Adipocyte (in vitro differentiated cells): ENCODE measurements around the gene TMEM163.
A peak's percentile ranks its signal among the peaks of the same experiment; 100 is the strongest.

ENCODE experiments used
- DNase-seq: peaks from one replicate; pipeline ENCODE4 v3.0.0-alpha.2; 2015; ENCODE audit warnings: low read depth
- H3K27me3 ChIP-seq: replicated peaks from 2 replicates; pipeline ENCODE4 v1.7.0; 2013; ENCODE audit warnings: mild to moderate bottlenecking, low read length, moderate library complexity; ENCODE audit not compliant: control insufficient read depth, insufficient read depth
- H3K36me3 ChIP-seq: 2 replicates; pipeline ENCODE4 v1.7.0; 2013; ENCODE audit warnings: low read length, mild to moderate bottlenecking, moderate library complexity; ENCODE audit not compliant: control insufficient read depth, insufficient read depth, severe bottlenecking
- H3K4me1 ChIP-seq: 2 replicates; pipeline ENCODE4 v1.7.0; 2013; ENCODE audit warnings: mild to moderate bottlenecking, low read length, moderate library complexity; ENCODE audit not compliant: control insufficient read depth, insufficient read depth
- H3K4me3 ChIP-seq: 2 replicates; pipeline ENCODE4 v1.7.0; 2013; ENCODE audit warnings: mild to moderate bottlenecking, low read length, moderate library complexity
- H3K9ac ChIP-seq: 2 replicates; pipeline ENCODE4 v1.7.0; 2013; ENCODE audit warnings: mild to moderate bottlenecking, low read length, moderate library complexity
- H3K9me3 ChIP-seq: 2 replicates; pipeline ENCODE4 v1.7.0; 2013; ENCODE audit warnings: mild to moderate bottlenecking, low read length, moderate library complexity; ENCODE audit not compliant: control insufficient read depth

The TMEM163 gene

DNA sequence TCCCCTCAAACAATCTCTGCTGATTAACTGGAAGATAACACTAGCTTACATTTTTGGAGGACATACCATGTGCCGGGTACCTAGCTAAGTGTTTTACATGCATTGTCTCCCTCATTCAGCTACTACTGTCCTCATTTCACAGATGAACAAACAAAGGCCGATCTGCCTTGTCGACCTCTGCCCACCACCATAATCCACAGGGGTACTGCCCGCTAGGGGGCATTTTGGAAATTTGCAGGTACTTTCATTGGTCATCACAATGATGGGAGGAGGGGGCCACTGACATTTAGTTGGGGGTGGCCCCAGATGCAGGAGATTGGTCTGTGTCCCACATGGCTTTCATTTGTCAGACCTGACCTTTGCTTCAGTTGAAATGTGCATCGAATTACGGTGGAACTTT, 3.9 kb upstream of the TMEM163 start:
- Histone ChIP-seq H3K9ac (no peak overlapping the region), H3K9me3 (no peaks in the 10 kb centered on the region), H3K4me3 (no peak overlapping the region), H3K36me3 (no peaks in the 10 kb centered on the region), H3K4me1 (peaks cover 4% of the 10 kb centered on the region), H3K27me3 (peaks cover 49% of the 10 kb centered on the region)
- DNase-seq, result no peak

DNA sequence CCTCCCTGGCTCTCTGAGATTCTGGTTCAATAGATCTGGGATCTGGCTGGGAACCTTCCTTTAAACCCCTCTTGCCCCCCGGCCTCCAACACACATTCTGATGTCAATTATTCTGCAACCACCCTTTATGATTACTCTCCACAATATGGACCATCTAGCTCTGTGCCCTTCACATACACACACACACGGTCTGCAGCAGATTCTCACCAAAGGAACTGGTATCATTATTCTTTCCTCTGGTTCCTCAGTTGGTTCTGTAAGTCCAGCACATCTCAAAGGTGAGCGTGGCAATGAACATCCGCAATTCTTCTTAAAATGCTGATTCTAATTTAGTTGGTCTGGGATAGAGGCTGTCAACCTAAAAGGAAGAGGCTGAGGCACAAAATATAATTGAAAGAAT, 2.8 kb upstream of the TMEM163 start:
- peaks cover 60% of the 10 kb centered on the region for H3K27me3 ChIP-seq

DNA sequence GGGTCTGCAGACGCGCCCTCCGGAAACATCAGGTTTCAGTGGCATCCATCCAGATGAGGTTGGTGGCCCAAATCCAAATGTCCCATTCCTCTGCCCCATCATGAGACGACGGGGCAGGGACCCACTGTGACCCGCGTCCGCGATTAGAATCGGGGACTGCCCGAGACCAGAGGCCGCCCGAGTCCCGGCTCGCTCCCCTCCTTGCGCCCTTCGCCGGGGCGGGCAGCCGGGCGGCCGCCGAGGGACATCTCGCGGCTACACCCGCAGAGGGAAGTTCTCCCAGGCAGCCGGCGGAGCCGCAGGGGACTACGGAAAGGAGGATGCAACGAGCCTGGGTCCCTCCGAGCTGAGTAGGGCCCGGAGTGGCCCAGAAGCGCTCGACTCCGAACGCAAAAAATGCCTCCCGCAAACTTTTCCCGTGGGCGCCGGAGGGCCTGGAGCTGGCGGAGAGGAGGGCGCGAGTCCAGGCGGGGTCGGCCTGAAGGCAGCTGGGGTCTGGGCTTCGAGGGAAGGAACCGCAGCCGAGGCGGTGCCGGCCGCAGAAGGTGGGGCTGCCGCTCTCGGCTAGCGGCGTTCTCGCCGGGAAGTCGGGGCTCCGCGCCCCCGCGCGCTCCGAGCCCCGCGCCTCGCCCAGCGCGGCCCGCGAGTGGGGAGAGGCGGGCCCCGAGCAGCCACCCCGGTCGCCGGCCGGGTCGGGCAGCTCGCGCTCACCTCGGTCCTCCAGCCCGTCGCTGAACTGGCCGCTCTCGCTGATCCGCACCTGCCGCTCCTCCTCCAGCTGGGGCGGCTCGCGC, 580 bp downstream of the TMEM163 start:
- no peaks in the 10 kb centered on the region for H3K36me3 ChIP-seq
- peak; percentile 29 for DNase-seq
- peaks cover 81% of the 10 kb centered on the region for H3K27me3 ChIP-seq
- peak overlapping the region; percentile 17 for H3K4me3 ChIP-seq
- H3K9ac ChIP-seq, result no peak overlapping the region
- no peaks in the 10 kb centered on the region for H3K4me1 ChIP-seq
- no peaks in the 10 kb centered on the region for H3K9me3 ChIP-seq

More for the DNA sequence above, 2.8 kb upstream of the TMEM163 start:
- Histone ChIP-seq H3K4me1 (no peaks in the 10 kb centered on the region), H3K4me3 (no peak overlapping the region), H3K9ac (no peak overlapping the region), H3K36me3 (no peaks in the 10 kb centered on the region), H3K9me3 (no peaks in the 10 kb centered on the region)
- no peak for DNase-seq

DNA sequence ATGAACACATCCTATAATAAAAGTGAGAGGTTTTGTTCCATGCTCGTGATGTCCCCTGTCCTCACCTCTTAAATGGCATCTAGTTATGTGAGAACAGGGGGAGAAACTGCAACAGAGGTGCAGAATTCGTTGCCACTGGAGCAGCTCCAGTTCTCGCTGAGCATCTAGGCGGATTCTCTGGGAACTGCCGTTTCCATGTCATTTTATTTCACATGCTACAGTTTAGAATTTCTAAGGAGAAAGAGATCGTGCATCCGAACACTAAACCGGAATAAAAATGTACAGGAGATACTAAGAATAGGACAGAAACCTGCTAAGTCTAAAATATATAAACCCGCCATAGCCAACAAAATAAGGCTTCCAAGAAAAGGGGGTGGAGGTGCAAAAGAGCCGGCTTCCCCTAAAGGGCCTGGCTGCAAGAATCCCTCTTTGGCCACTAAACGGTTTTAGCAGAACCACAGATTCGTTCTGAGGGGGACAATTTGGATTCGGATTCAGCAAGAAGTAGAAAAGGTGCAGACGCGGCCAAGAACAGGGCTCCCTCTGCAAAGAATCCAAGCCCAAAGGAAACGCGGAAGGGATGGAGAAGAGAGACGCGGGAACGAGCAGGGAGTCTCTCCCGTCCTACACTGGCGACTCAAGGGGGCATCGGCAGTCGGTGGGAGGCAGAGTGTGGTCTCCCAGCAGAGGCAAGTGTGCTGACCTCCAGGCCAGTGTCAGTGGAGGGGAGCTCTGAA, 1.3 kb downstream of the TMEM163 start:
- Histone ChIP-seq H3K9ac (no peak overlapping the region), H3K36me3 (no peaks in the 10 kb centered on the region), H3K4me1 (no peaks in the 10 kb centered on the region), H3K9me3 (no peaks in the 10 kb centered on the region), H3K4me3 (no peak overlapping the region), H3K27me3 (peaks cover 82% of the 10 kb centered on the region)
- no peak for DNase-seq

DNA sequence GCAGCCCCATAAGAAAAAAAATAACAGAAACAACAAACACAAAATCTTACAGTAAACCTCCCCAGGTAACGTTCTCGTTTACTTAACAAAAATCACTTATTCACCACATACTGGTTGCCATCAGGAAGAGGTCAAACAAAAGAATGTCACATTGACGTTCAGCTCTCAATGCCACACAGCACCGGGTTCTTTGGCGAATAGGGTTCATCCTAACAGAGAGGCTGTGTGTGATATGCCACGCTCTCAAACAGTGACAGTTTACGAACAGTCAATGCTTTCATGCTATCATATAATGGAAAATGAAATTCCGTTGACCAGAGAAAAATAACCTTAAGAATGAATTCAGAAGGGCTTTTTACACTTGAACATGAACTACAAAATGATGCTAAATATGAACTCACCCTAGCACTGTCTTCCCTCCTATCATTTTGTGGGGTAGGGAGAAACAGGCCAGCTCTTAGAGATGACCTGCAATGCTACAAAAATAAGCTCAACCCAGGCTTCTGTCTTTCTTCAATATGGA, 2.0 kb downstream of the TMEM163 start:
- no peaks in the 10 kb centered on the region for H3K36me3 ChIP-seq
- H3K27me3 ChIP-seq, result peaks cover 82% of the 10 kb centered on the region
- no peak overlapping the region for H3K4me3 ChIP-seq
- H3K4me1 ChIP-seq, result no peaks in the 10 kb centered on the region
- DNase-seq, result no peak
- H3K9ac ChIP-seq, result no peak overlapping the region
- no peaks in the 10 kb centered on the region for H3K9me3 ChIP-seq

DNA sequence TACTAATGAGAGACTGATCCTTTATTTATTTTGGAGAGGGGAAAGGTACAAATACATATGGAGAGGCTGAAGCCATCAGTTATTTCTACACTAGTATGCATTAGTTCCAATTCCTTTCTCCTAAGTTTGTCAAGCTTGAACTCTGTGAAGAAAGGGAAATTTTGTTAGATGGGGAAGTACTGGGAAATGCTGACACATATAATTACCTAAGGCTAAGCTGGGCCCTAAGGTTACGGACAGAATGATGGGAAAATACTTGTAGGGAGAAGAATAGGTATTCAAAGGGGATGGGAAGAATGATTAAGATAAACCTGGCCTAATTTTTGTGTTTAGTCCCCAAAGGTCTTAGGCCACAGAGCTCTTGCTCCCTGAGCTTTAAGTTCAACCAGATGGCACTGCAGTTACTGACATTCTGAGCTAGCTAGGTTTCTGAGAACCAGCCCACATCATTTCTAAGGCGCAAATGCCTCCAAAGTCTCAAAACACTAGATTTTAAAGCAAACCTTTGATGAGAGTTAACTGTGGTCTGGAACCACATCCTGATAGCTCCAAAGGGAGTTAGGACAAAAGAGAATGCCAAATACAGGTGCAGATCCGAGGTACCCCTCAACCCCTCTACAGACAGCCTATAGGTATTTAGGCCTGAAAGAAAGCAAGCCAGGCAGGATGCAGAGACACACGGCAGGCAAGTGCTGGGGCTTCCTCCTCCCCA, 2.7 kb downstream of the TMEM163 start:
- Histone ChIP-seq H3K4me3 (no peak overlapping the region), H3K9ac (no peak overlapping the region), H3K27me3 (peaks cover 82% of the 10 kb centered on the region), H3K36me3 (no peaks in the 10 kb centered on the region), H3K9me3 (no peaks in the 10 kb centered on the region), H3K4me1 (no peaks in the 10 kb centered on the region)
- no peak for DNase-seq

DNA sequence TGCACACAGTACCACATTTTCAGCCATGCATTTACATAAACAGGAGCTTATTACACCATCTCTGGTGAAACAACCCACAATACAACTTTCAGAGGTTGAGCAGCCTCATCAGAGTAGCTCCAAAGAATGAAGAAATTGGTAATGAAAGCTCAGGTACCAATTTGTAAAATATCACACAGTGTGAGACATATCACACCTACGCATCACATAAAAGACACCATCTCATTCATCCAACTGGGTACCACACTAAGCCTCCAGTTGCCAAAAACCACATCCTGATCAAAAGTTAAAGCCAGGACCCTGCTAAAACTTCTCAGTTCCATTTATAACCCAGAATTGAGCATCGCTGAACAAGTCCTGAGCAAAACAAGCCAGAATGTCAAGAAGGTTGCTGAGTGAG, 4.6 kb downstream of the TMEM163 start:
- Histone ChIP-seq H3K27me3 (peaks cover 82% of the 10 kb centered on the region), H3K9me3 (no peaks in the 10 kb centered on the region), H3K9ac (no peak overlapping the region), H3K36me3 (no peaks in the 10 kb centered on the region), H3K4me3 (no peak overlapping the region), H3K4me1 (no peaks in the 10 kb centered on the region)
- DNase-seq, result no peak

DNA sequence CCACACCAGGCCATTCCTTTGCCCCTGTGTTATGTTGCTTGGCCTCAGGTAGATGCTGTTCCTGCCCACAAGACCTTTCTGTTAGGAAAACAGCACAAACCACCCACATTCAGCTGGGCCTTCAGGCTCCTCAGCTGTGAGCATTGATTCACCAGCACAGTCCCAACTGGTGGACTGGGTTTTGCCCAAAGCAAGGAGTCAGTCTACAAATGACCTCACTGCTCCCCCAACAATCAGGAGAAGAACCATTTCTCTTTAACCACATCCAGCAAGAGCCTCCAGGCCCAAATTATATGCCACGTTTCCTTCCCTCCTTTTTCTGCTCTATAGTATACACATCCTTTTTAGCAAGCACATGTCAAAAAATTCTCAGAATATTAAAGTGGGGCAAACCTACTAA, 5.2 kb downstream of the TMEM163 start:
- no peak overlapping the region for H3K4me3 ChIP-seq
- H3K27me3 ChIP-seq, result peaks cover 86% of the 10 kb centered on the region
- DNase-seq, result no peak
- no peak overlapping the region for H3K9ac ChIP-seq
- no peaks in the 10 kb centered on the region for H3K4me1 ChIP-seq
- H3K9me3 ChIP-seq, result no peaks in the 10 kb centered on the region
- H3K36me3 ChIP-seq, result no peaks in the 10 kb centered on the region

DNA sequence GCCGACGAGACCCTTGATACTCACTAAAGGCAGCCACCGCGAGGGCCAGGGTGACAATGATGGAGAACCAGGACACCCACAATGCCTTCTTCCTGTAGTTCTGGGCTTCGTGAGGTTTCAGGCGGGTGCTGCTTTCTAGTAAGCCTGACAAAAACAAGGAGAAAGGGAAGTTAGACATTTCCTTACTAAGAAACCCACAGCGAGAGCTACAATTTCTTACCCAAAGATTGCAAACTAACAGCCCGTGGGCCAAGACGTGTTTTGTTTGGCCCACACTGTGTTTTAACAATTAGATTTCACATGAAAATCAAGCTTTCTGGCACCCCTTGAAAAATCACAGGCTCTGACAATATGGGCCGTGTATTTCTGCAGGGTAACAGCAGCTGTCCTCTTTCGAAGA, 5.6 kb downstream of the TMEM163 start:
- no peak for DNase-seq
- peaks cover 85% of the 10 kb centered on the region for H3K27me3 ChIP-seq
- H3K4me1 ChIP-seq, result no peaks in the 10 kb centered on the region
- H3K9me3 ChIP-seq, result no peaks in the 10 kb centered on the region
- H3K36me3 ChIP-seq, result no peaks in the 10 kb centered on the region
- no peak overlapping the region for H3K4me3 ChIP-seq
- H3K9ac ChIP-seq, result no peak overlapping the region

DNA sequence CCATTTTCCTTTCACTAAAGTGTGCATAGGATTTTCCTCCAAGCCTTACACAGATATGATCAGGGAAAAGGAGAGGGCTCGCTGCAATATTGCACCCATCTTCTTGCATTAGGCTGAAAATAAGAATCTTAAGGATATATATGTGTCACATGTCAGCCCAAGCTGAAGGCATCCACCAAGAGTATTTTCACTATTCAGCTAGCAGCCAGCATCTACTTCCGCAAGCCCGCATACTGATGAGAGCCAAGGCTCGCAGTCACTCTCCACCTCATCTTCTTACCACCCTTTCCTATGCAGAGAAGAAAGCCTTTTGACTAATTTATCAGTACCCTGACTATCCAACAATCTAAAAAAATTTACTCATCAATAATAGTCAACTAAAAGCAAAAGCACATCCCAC, 6.1 kb downstream of the TMEM163 start:
- Histone ChIP-seq H3K9ac (no peak overlapping the region), H3K4me1 (no peaks in the 10 kb centered on the region), H3K4me3 (no peak overlapping the region), H3K9me3 (no peaks in the 10 kb centered on the region), H3K36me3 (no peaks in the 10 kb centered on the region), H3K27me3 (peaks cover 80% of the 10 kb centered on the region)
- no peak for DNase-seq

DNA sequence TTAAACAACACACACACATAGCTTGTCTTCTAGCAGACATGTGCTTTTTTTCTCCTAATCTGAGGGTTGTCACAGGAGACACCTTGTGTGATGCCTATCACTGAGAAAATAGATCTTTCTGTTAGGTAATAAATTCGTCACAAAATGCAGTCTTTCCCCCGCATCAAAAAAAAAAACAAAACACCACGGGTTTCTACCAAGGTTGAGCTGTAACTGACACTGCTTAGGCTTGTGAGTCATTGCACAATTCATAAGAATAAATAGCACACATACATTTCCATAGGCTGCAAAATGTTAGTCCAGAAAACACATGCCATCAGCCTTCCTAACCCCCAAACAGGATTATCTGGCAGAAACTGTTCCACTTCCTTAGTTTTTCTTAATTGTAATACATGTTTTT, 6.5 kb downstream of the TMEM163 start:
- no peaks in the 10 kb centered on the region for H3K36me3 ChIP-seq
- no peaks in the 10 kb centered on the region for H3K4me1 ChIP-seq
- H3K4me3 ChIP-seq, result no peak overlapping the region
- H3K9me3 ChIP-seq, result no peaks in the 10 kb centered on the region
- DNase-seq, result no peak
- H3K27me3 ChIP-seq, result peaks cover 79% of the 10 kb centered on the region
- no peak overlapping the region for H3K9ac ChIP-seq
